H1 (cell line): ENCODE data around the gene CEP128. TPM values are rescaled to one million over a fixed set of nuclear protein-coding genes. Genes with fewer than 3 reads are reported as not detected.

ENCODE experiments used
- ASH2L ChIP-seq: fragments of 200-600, 300-600 bp; sonication (generic); IDR thresholded peaks from one replicate; pipeline ENCODE4 v1.7.1; 2017; ENCODE audit warnings: low read length
- EZH2 ChIP-seq: fragments of 200-600 bp; sonication (generic); IDR thresholded peaks from 2 replicates; pipeline ENCODE4 v1.7.1; 2012; ENCODE audit warnings: low read depth, mild to moderate bottlenecking, moderate library complexity, low read length, inconsistent platforms; ENCODE audit not compliant: severe bottlenecking
- JUN ChIP-seq: IDR thresholded peaks from 2 replicates; pipeline ENCODE4 v1.6.1; 2011; ENCODE audit warnings: low read depth, mild to moderate bottlenecking, improper control_type of control experiment, low read length
- MAX ChIP-seq: IDR thresholded peaks from 2 replicates; pipeline ENCODE4 v1.6.1; 2012; ENCODE audit warnings: inconsistent platforms
- PHF8 ChIP-seq: fragments of 200-600 bp; sonication (generic); conservative IDR thresholded peaks from 2 replicates; pipeline ENCODE4 v1.7.1; 2012; ENCODE audit warnings: low read depth, mild to moderate bottlenecking, inconsistent platforms, low read length, moderate library complexity
- RBBP5 ChIP-seq: IDR thresholded peaks from 2 replicates; pipeline ENCODE4 v1.7.1; 2012; ENCODE audit warnings: low read depth, mild to moderate bottlenecking, inconsistent platforms, low read length, moderate library complexity, borderline replicate concordance
- TEAD4 ChIP-seq: IDR thresholded peaks from 2 replicates; pipeline ENCODE4 v1.6.1; 2012; ENCODE audit warnings: low read depth, low read length, inconsistent platforms, mixed read lengths
- YY1 ChIP-seq: IDR thresholded peaks from 2 replicates; pipeline ENCODE4 v1.6.1; 2011; ENCODE audit warnings: low read depth, mild to moderate bottlenecking, low read length
- polyA plus RNA-seq, 7 experiments: library from polyadenylated mRNA; depleted of rRNA in 3 of 7; stranded (reverse) in 5 of 7; unstranded in 2 of 7; fragments of >200 nt in 5 of 7; fragments of 200-250 nt in 2 of 7; gene quantifications; 1 replicate in 5 of 7; 2 replicates in 1 of 7; 4 replicates in 1 of 7; pipeline versions ENCODE4 v1.2.1 to v1.2.3, GENCODE V29; 2011 to 2013; ENCODE audit warnings: missing spikeins in 2 of 7, mixed read lengths in 2 of 7
- total RNA-seq: library from RNA; stranded (reverse); fragmentation: NEBNext Ultra II Directional; extraction: Animal tissue kit (Norgen Biotek cat#: 25700); gene quantifications from 2 replicates; pipeline ENCODE4 v1.2.1, GENCODE V29; 2021

CEP128 gene
- total and polyA plus RNA-seq, 2 of the 8 experiments (the other 6 are each of a cell fraction or from before 2014, with no cell fraction given) = 1.9 to 17.0 TPM

GRCh38 chr14:80477388-80478160 is 464.0 kb downstream of the CEP128 start (continued):
- TF ChIP-seq PHF8 (no peak), EZH2 (no peak), YY1 (no peak), JUN (no peak), RBBP5 (no peak), MAX (no peak), TEAD4 (no peak), ASH2L (no peak)
